Measurements from ENCODE around the gene SPSB2.

The SPSB2 gene

DNA sequence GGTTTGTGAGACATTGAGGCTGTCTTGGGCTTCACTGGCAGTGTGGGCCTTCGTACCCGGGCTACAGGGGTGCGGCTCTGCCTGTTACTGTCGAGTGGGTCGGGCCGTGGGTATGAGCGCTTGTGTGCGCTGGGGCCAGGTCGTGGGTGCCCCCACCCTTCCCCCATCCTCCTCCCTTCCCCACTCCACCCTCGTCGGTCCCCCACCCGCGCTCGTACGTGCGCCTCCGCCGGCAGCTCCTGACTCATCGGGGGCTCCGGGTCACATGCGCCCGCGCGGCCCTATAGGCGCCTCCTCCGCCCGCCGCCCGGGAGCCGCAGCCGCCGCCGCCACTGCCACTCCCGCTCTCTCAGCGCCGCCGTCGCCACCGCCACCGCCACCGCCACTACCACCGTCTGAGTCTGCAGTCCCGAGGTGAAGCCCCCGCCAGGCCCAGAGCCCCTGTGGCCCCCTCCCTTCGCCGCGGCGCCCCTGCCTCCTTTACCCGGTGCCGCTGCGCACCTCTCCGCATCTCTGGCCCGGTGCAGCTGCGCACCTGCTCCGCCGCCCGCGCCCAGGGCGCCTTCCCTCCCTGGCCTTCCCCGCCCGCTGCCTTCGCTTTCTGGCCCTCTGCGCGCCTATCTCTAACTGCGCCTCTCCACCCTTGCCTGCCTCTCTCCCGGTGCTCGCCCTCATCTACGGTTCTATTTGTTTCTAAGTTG, 41.3 kb upstream of the SPSB2 start, which contains the start of gene ENO2 (continued):
- TF ChIP-seq ZNF600 (tag by site-specific recombination; IDR thresholded peaks at IDR 0.05) (peak; percentile 79), ZNF24 (tag by site-specific recombination; IDR thresholded peaks at IDR 0.05) (peak; percentile 37; the same call in 1 of the 2 replicates), TCF7L2 (IDR thresholded peaks at IDR 0.05; ENCODE audit: borderline replicate concordance, low read depth, low read length) (no peak), BCL11B (tag by site-specific recombination; IDR thresholded peaks at IDR 0.05; ENCODE audit: low read depth) (0 out of 2 replicates have a peak, but pooled peaks have one; percentile 44), ZBTB20 (tag by site-specific recombination; IDR thresholded peaks at IDR 0.05) (peak; percentile 78; the same call in 1 of the 2 replicates), OSR2 (tag by site-specific recombination; IDR thresholded peaks at IDR 0.05) (peak; percentile 86), ZBTB11 (tag by site-specific recombination; conservative IDR thresholded peaks at IDR 0.05; ENCODE audit: low read depth) (peak; percentile 88), ZNF121 (tag by site-specific recombination; IDR thresholded peaks at IDR 0.05) (no peak), PRDM2 (tag by site-specific recombination; IDR thresholded peaks at IDR 0.05; ENCODE audit: borderline replicate concordance) (peak; percentile 89; the same call in 1 of the 2 replicates), ZNF274 (IDR thresholded peaks at IDR 0.05; ENCODE audit: low read length) (no peak), ZNF274 (tag by site-specific recombination; IDR thresholded peaks at IDR 0.05; ENCODE audit: borderline replicate concordance) (no peak), SP7 (tag by site-specific recombination; IDR thresholded peaks at IDR 0.05) (0 out of 2 replicates have a peak, but pooled peaks have one; percentile 46), ZNF324 (tag by site-specific recombination; IDR thresholded peaks at IDR 0.05) (no peak), ZNF302 (tag by site-specific recombination; IDR thresholded peaks at IDR 0.05; ENCODE audit: low read depth) (no peak), ZNF10 (tag by site-specific recombination; IDR thresholded peaks at IDR 0.05) (0 out of 2 replicates have a peak, but pooled peaks have one; percentile 35), GLI4 (tag by site-specific recombination; IDR thresholded peaks at IDR 0.05) (peak; percentile 63; the same call in 1 of the 2 replicates), ZNF426 (tag by site-specific recombination; IDR thresholded peaks at IDR 0.05) (no peak), ZNF645 (tag by site-specific recombination; IDR thresholded peaks at IDR 0.05) (no peak), ZNF518A (tag by site-specific recombination; conservative IDR thresholded peaks at IDR 0.05; ENCODE audit: low read depth) (no peak), ZNF768 (tag by site-specific recombination; IDR thresholded peaks at IDR 0.05) (no peak), ZNF843 (tag by site-specific recombination; IDR thresholded peaks at IDR 0.05) (0 out of 2 replicates have a peak, but pooled peaks have one; percentile 15), ZXDB (tag by site-specific recombination; IDR thresholded peaks at IDR 0.05) (peak; percentile 54; the same call in 1 of the 2 replicates)
- TF ChIP-seq, protein P1, sequence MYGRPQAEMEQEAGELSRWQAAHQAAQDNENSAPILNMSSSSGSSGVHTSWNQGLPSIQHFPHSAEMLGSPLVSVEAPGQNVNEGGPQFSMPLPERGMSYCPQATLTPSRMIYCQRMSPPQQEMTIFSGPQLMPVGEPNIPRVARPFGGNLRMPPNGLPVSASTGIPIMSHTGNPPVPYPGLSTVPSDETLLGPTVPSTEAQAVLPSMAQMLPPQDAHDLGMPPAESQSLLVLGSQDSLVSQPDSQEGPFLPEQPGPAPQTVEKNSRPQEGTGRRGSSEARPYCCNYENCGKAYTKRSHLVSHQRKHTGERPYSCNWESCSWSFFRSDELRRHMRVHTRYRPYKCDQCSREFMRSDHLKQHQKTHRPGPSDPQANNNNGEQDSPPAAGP (tag by site-specific recombination; IDR thresholded peaks at IDR 0.05) = peak; percentile 42
